Adrenal gland (tissue), 5 donors: ENCODE data around the gene UBAC2.

Experiments
- POLR2A ChIP-seq, 2 donors: fragments of 450-650 bp; IDR thresholded peaks; one replicate each; pipeline ENCODE4 v1.6.1; 2017; ENCODE audit warnings: antibody characterized with exemption in 2 of 2, mild to moderate bottlenecking in 2 of 2, moderate library complexity in 1 of 2
- TF ChIP-seq, protein P1 (sequence below), 6 experiments: fragments of 450-650 bp in 4 of 6; fragments of 200-600 bp in 2 of 6; sonication (generic) in 1 of 6; IDR thresholded peaks; 1 replicate in 5 of 6; 2 replicates in 1 of 6; pipeline versions ENCODE4 v1.5.1 to v1.8.0; 2016 to 2021; ENCODE audit warnings: antibody characterized with exemption in 6 of 6, mild to moderate bottlenecking in 2 of 6, moderate library complexity in 1 of 6
- donor health status: DM: no; HTN: no; CAD: no.

DNA sequence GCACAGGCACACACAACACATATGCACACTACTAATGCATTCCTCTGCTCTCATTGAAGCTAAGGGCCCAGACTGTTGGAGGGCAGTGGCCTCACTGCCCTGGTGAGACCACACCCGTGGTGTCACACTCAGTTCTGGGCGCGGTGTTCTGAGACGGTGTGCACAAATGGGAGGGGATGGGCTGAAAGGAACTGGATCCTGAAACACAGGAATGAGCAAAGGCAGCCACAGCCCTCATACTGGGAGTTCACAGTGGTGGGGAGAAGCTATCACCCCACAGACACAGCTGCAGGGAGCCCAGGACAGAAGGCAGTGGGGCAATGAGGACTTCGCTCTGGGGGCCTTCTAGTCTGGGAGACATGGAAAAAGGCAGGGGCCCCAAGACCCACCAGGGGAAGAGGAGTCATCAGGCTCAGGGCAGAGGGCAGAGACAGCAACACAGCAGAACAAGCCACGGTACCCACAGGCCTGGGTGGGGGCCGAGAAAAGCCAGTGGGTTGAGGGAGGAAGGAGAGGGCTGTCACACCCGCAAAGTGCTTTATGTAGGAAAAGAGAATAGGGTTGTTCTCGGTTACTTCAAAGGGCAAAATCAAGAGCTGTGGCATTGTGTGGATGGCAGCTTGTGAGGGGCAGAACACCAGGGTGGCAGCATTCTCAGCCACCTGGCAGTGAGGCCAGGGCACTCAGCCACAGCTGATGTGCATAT lies 181.9 kb downstream of the UBAC2 start:
- TF ChIP-seq, protein P1, sequence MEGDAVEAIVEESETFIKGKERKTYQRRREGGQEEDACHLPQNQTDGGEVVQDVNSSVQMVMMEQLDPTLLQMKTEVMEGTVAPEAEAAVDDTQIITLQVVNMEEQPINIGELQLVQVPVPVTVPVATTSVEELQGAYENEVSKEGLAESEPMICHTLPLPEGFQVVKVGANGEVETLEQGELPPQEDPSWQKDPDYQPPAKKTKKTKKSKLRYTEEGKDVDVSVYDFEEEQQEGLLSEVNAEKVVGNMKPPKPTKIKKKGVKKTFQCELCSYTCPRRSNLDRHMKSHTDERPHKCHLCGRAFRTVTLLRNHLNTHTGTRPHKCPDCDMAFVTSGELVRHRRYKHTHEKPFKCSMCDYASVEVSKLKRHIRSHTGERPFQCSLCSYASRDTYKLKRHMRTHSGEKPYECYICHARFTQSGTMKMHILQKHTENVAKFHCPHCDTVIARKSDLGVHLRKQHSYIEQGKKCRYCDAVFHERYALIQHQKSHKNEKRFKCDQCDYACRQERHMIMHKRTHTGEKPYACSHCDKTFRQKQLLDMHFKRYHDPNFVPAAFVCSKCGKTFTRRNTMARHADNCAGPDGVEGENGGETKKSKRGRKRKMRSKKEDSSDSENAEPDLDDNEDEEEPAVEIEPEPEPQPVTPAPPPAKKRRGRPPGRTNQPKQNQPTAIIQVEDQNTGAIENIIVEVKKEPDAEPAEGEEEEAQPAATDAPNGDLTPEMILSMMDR (IDR thresholded peaks at IDR 0.05): no peak
- no peak for TF ChIP-seq POLR2A (IDR thresholded peaks at IDR 0.05)
